K562 (cell line): ENCODE data around the gene PRSS22. TPM values are rescaled to one million over a fixed set of nuclear protein-coding genes. Genes with fewer than 3 reads are reported as not detected.

Experiments used
- ATAC-seq: fragments of 200-7000 bp; cut with Tn5 transposase; 3 replicates; pipeline ENCODE4 v1.9.1; 2020; ENCODE audit warnings: moderate library complexity
- BruUV-seq: library from RNA; stranded (reverse); fragments of 400-500 nt; replicated peaks from 2 replicates; lab custom pipeline; 2021; lab: Mats Ljungman, UMichigan
- CTCF ChIA-PET: fragments of 300-600 bp; formaldehyde crosslinking; extraction: SDS; loops from one replicate; lab custom pipeline; 2021; ENCODE audit warnings: low intra/inter-chr PET ratio; lab: Yijun Ruan, JAX
- POLR2A ChIA-PET: fragments of 300-600, 350-650 bp; sonication (Branson Sonifier 250); formaldehyde crosslinking; extraction: SDS; loops from one replicate; lab custom pipeline; 2021; ENCODE audit warnings: antibody characterized with exemption, inconsistent platforms; lab: Yijun Ruan, JAX
- DNase-seq, 4 experiments: peaks; one replicate each; pipeline versions ENCODE4 v3.0.0 to v3.0.0-alpha.2; 2011 to 2018; ENCODE audit warnings: low spot score in 3 of 4, mixed read lengths in 3 of 4; ENCODE audit errors: extremely low read depth in 1 of 4
- FAIRE-seq: peaks from 2 replicates; lab custom pipeline; 2011; peaks lifted over from hg19 to GRCh38; lab: Jason Lieb, UNC
- H2AFZ ChIP-seq: 2 replicates; pipeline ENCODE4 v1.6.0; 2011; ENCODE audit warnings: low read depth, low read length, control low read depth, inconsistent platforms
- H3K27ac ChIP-seq: fragments of 200-600 bp; 3 replicates; pipeline ENCODE4 v1.8.0; 2011; ENCODE audit warnings: low read depth, mild to moderate bottlenecking, control low read depth, inconsistent platforms, low read length, moderate library complexity, mixed read lengths; ENCODE audit errors: extremely low read depth
- H3K27me3 ChIP-seq, 2 experiments: fragments of 300-600 bp in 1 of 2; 2 replicates in 1 of 2; 3 replicates in 1 of 2; pipeline versions ENCODE4 v1.6.0 to v1.8.0; 2011; ENCODE audit warnings: inconsistent platforms in 2 of 2, low read length in 2 of 2, mild to moderate bottlenecking in 1 of 2, mixed read lengths in 1 of 2, moderate library complexity in 1 of 2; ENCODE audit not compliant: control insufficient read depth in 2 of 2, insufficient read depth in 2 of 2
- H3K36me3 ChIP-seq: fragments of 300-600 bp; 3 replicates; pipeline ENCODE4 v1.8.0; 2011; ENCODE audit warnings: mild to moderate bottlenecking, low read length, inconsistent platforms; ENCODE audit not compliant: control insufficient read depth, insufficient read depth
- H3K4me1 ChIP-seq, 2 experiments: fragments of 200-600 bp in 1 of 2; replicated peaks in 1 of 2; 2 replicates in 1 of 2; 3 replicates in 1 of 2; pipeline versions ENCODE4 v1.5.1 to v1.8.0; 2011; ENCODE audit warnings: inconsistent platforms in 2 of 2, low read length in 2 of 2, mild to moderate bottlenecking in 1 of 2, mixed read lengths in 1 of 2, moderate library complexity in 1 of 2; ENCODE audit not compliant: control insufficient read depth in 2 of 2, insufficient read depth in 2 of 2
- H3K4me2 ChIP-seq: 2 replicates; pipeline ENCODE4 v1.6.1; 2011; ENCODE audit warnings: low read length, control low read depth, inconsistent platforms, mixed read lengths; ENCODE audit not compliant: insufficient read depth
- H3K4me3 ChIP-seq: fragments of 200-600 bp; sonication (generic), shearing (Covaris generic); 2 replicates; pipeline ENCODE4 v1.5.1; 2016; ENCODE audit warnings: control low read depth, inconsistent platforms
- H3K79me2 ChIP-seq: fragments of 200-600 bp; 3 replicates; pipeline ENCODE4 v1.8.0; 2011; ENCODE audit warnings: low read length, inconsistent platforms; ENCODE audit not compliant: control insufficient read depth, insufficient read depth
- H3K9ac ChIP-seq, 2 experiments: 2 replicates each; pipeline versions ENCODE4 v1.6.0 to v1.6.1; 2011; ENCODE audit warnings: low read depth in 2 of 2, low read length in 2 of 2, control low read depth in 1 of 2, inconsistent platforms in 1 of 2, mild to moderate bottlenecking in 1 of 2, mixed read lengths in 1 of 2; ENCODE audit not compliant: insufficient read depth in 1 of 2
- H3K9me1 ChIP-seq: one replicate; pipeline ENCODE4 v1.6.0; 2011; ENCODE audit warnings: inconsistent platforms, mild to moderate bottlenecking, low read length, moderate library complexity; ENCODE audit not compliant: control insufficient read depth, insufficient read depth
- H3K9me3 ChIP-seq: replicated peaks from 2 replicates; pipeline ENCODE4 v1.5.1; 2011; ENCODE audit warnings: low read depth, low read length, inconsistent platforms; ENCODE audit not compliant: control insufficient read depth, insufficient read depth
- H4K20me1 ChIP-seq: replicated peaks from 2 replicates; pipeline ENCODE4 v1.6.1; 2011; ENCODE audit warnings: low read length, inconsistent platforms, mixed read lengths; ENCODE audit not compliant: control insufficient read depth, insufficient read depth
- ATF7 ChIP-seq: fragments of 450-650 bp; IDR thresholded peaks from 2 replicates; pipeline ENCODE4 v1.7.1; 2014; ENCODE audit warnings: mild to moderate bottlenecking, moderate library complexity
- CBX3 ChIP-seq, 2 experiments: IDR thresholded peaks; 1 replicate in 1 of 2; 2 replicates in 1 of 2; pipeline ENCODE4 v1.6.1; 2012; ENCODE audit warnings: inconsistent platforms in 2 of 2, low read length in 2 of 2, borderline replicate concordance in 1 of 2, control low read depth in 1 of 2
- CCAR2 ChIP-seq: fragments of 200-400 bp; formaldehyde crosslinking; IDR thresholded peaks from 2 replicates; pipeline ENCODE4 v1.6.1; 2017; ENCODE audit warnings: mild to moderate bottlenecking, low read depth, low read length
- E2F6 ChIP-seq, 2 experiments: IDR thresholded peaks; 2 replicates each; pipeline ENCODE4 v1.6.1; 2011; ENCODE audit warnings: borderline replicate concordance in 1 of 2, control low read depth in 1 of 2, low read depth in 1 of 2, low read length in 1 of 2, mild to moderate bottlenecking in 1 of 2, mixed read lengths in 1 of 2, moderate library complexity in 1 of 2; ENCODE audit not compliant: insufficient read depth in 1 of 2, insufficient read length in 1 of 2, poor library complexity in 1 of 2, severe bottlenecking in 1 of 2; ENCODE audit errors: extremely low read depth in 1 of 2
- GMEB1 ChIP-seq: fragments of 250-450 bp; sonication (Bioruptor Pico); IDR thresholded peaks from 2 replicates; pipeline ENCODE4 v1.4.0; 2020; ENCODE audit warnings: mild to moderate bottlenecking
- KAT8 ChIP-seq: fragments of 450-650 bp; IDR thresholded peaks from 2 replicates; pipeline ENCODE4 v1.6.1; 2016; ENCODE audit warnings: low read depth, mild to moderate bottlenecking
- MAFF ChIP-seq: IDR thresholded peaks from 2 replicates; pipeline ENCODE4 v1.6.1; 2012; ENCODE audit warnings: low read length, improper control_type of control experiment
- PTRF ChIP-seq: fragments of 450-650 bp; IDR thresholded peaks from 2 replicates; pipeline ENCODE4 v1.6.1; 2016; ENCODE audit warnings: mild to moderate bottlenecking, missing genetic modification characterization, missing compliant biosample characterization
- RBM15 ChIP-seq: fragments of 200-400 bp; formaldehyde crosslinking; IDR thresholded peaks from 2 replicates; pipeline ENCODE4 v1.6.1; 2018; ENCODE audit warnings: mild to moderate bottlenecking, low read length, moderate library complexity; ENCODE audit not compliant: insufficient read depth
- TCF15 ChIP-seq: fragments of 250-450 bp; sonication (Bioruptor Pico); IDR thresholded peaks from 2 replicates; pipeline ENCODE4 v1.8.0; 2022; ENCODE audit warnings: moderate library complexity, mild to moderate bottlenecking, inconsistent platforms
- TEAD2 ChIP-seq: fragments of 450-650 bp; IDR thresholded peaks from 2 replicates; pipeline ENCODE4 v1.6.1; 2016; ENCODE audit warnings: missing genetic modification characterization, control low read depth, missing compliant biosample characterization
- TGIF2 ChIP-seq: sonication (generic); formaldehyde crosslinking; IDR thresholded peaks from 2 replicates; pipeline ENCODE4 v1.8.1; 2022; ENCODE audit warnings: mild to moderate bottlenecking, missing genetic modification reagents, moderate library complexity
- ZEB2 ChIP-seq: fragments of 450-650 bp; IDR thresholded peaks from 2 replicates; pipeline ENCODE4 v1.6.1; 2016
- ZNF184 ChIP-seq: sonication (generic); formaldehyde crosslinking; IDR thresholded peaks from 2 replicates; pipeline ENCODE4 v1.5.0; 2020; ENCODE audit warnings: missing genetic modification reagents
- ZNF511 ChIP-seq: sonication (generic); formaldehyde crosslinking; IDR thresholded peaks from 2 replicates; pipeline ENCODE4 v1.8.0; 2022; ENCODE audit warnings: mild to moderate bottlenecking, missing genetic modification reagents
- ZNF695 ChIP-seq: fragments of 450-650 bp; formaldehyde crosslinking; IDR thresholded peaks from 2 replicates; pipeline ENCODE4 v1.4.0; 2020; ENCODE audit warnings: mild to moderate bottlenecking, moderate library complexity
- ZNF699 ChIP-seq: fragments of 250-450 bp; sonication (Bioruptor Pico); IDR thresholded peaks from 2 replicates; pipeline ENCODE4 v1.8.0; 2021; ENCODE audit warnings: mild to moderate bottlenecking, moderate library complexity; ENCODE audit not compliant: insufficient replicate concordance
- ZNF79 ChIP-seq: fragments of 250-450 bp; sonication (Bioruptor Pico); IDR thresholded peaks from 2 replicates; pipeline ENCODE4 v1.4.0; 2020; ENCODE audit warnings: low read depth, mild to moderate bottlenecking, moderate library complexity
- WGBS: fragments of 100-300 bp; shearing (Covaris generic); methylation state at CpG from one replicate; pipeline ENCODE4 v1.1.6; 2016; ENCODE audit warnings: low coverage, mixed read lengths; ENCODE audit not compliant: insufficient coverage; ENCODE audit errors: missing lambda C conversion rate; 5-methylcytosine and 5-hydroxymethylcytosine counted together
- in situ Hi-C: fragments of 300-500 bp; cut with MboI; formaldehyde crosslinking; loops from 4 replicates; pipeline ENCODE4 v1.15.0; 2018; ENCODE audit warnings: inconsistent platforms, mixed read lengths
- intact Hi-C: fragments of 100-400 bp; cut with micrococcal nuclease; formaldehyde crosslinking; loops from 2 replicates; pipeline ENCODE4 v1.14.2; 2022
- polyA plus RNA-seq, 8 experiments: library from polyadenylated mRNA; depleted of rRNA in 4 of 8; stranded (reverse) in 5 of 8; unstranded in 3 of 8; fragments of >200 nt; fragmentation: Nextera tagmentation in 2 of 8; fragmentation: Illumina TruSeq in 1 of 8; extraction: Ambion mirVana in 2 of 8; extraction: Trizol in 1 of 8; gene quantifications; 2 replicates each; pipeline versions ENCODE4 v1.2.1 to v1.2.3, GENCODE V29; 2011 to 2014; ENCODE audit warnings: inconsistent platforms in 1 of 8, missing spikeins in 1 of 8
- total RNA-seq, 7 experiments: library from RNA; depleted of rRNA in 6 of 7; stranded (reverse); fragments of >200 nt in 6 of 7; fragmentation: Illumina TruSeq in 2 of 7; extraction: Trizol in 2 of 7; gene quantifications; 2 replicates each; pipeline versions ENCODE4 v1.2.1 to v1.2.3, GENCODE V29; 2011 to 2021; ENCODE audit warnings: low replicate concordance in 1 of 7

PRSS22 gene
- total and polyA plus RNA-seq, 9 of the 15 experiments (the other 6 are each of a cell fraction or from before 2014, with no cell fraction given), result 0.13 to 0.42 TPM; not detected in 7

GRCh38 chr16:2867987-2868789, 10.2 kb upstream of the PRSS22 start:
- DNase-seq, result peak; percentile 96
- H2AFZ ChIP-seq, result peak overlapping the region; percentile 100
- in situ Hi-C loops, result no loop called here
- H3K9me1 ChIP-seq, result no peaks in the 10 kb centered on the region
- H3K4me3 ChIP-seq, result peak overlapping the region; percentile 52
- H3K79me2 ChIP-seq, result no peaks in the 10 kb centered on the region
- H3K4me2 ChIP-seq, result peak overlapping the region; percentile 93
- H3K27ac ChIP-seq, result peak overlapping the region; percentile 87
- ChIA-PET POLR2A (interaction anchor here (0.5 to 1.8 kb wide), 6 partner anchors 15 to 116 kb away, joined by 3 to 6 read pairs (median 3); partner anchors contain the start of gene SRRM2), CTCF (interaction anchor here (0.6 to 2.4 kb wide), 6 partner anchors 14 to 1095 kb away, joined by 3 to 23 read pairs (median 4); partner anchors contain the start of gene MRPS34)
- H3K4me1 ChIP-seq, result peaks cover 4 to 8% of the 10 kb centered on the region in 2 experiments; a peak in 3 of 5 replicates
- peak; percentile 99 for ATAC-seq
- WGBS, result under 1% methylated on average over 45 of the region's 45 CpGs
- intact Hi-C loops, result loop anchor here (1.0 kb wide), 1 partner anchor 26 kb away; no protein-coding TSS in a partner anchor
- no peaks in the 10 kb centered on the region for H3K9me3 ChIP-seq
- H3K9ac ChIP-seq, result peak overlapping the region; percentile 74 to 93
- H3K27me3 ChIP-seq, result peaks cover 3 to 10% of the 10 kb centered on the region in 2 experiments; a peak in 2 of 5 replicates
- FAIRE-seq, result peak; percentile 85
- no peaks in the 10 kb centered on the region for H4K20me1 ChIP-seq
- TSS peak; percentile 99 for BruUV-seq
- H3K36me3 ChIP-seq, result no peaks in the 10 kb centered on the region
- TF ChIP-seq TGIF2 (CRISPR knock-in tag) (no peak), GMEB1 (CRISPR knock-in tag) (peak; percentile 54), CCAR2 (no peak), KAT8 (no peak), ZEB2 (peak; percentile 34; the same call in 1 of the 2 replicates), RBM15 (no peak), ZNF511 (CRISPR knock-in tag) (no peak; the same call in 1 of the 2 replicates), MAFF (no peak), ZNF184 (CRISPR knock-in tag) (no peak), ATF7 (peak; percentile 81), ZNF79 (CRISPR knock-in tag) (peak; percentile 61; the same call in 1 of the 2 replicates), ZNF695 (CRISPR knock-in tag) (no peak), PTRF (tag) (no peak), E2F6 (IDR thresholded peaks at IDR 0.05; ENCODE audit: borderline replicate concordance in 1 of 2, extremely low read depth in 1 of 2, insufficient read depth in 1 of 2, insufficient read length in 1 of 2, low read depth in 1 of 2, low read length in 1 of 2, poor library complexity in 1 of 2, severe bottlenecking in 1 of 2) (peak; percentile 5 to 47), TEAD2 (no peak; the same call in 1 of the 2 replicates), TCF15 (CRISPR knock-in tag) (peak; percentile 82; the same call in 1 of the 2 replicates), CBX3 (IDR thresholded peaks at IDR 0.05; ENCODE audit: borderline replicate concordance in 1 of 2, low read length in 2 of 2) (no peak; a peak in 1 of 3 replicates), ZNF699 (CRISPR knock-in tag) (no peak)
